GM18870 (cell line): ENCODE measurements around the gene QSOX2.

ENCODE experiments used
- ATAC-seq: cut with Tn5 transposase; IDR thresholded peaks from one replicate; pipeline ENCODE4 v1.9.1; 2021; ENCODE audit warnings: moderate library complexity; ENCODE audit not compliant: unreplicated experiment

Gene QSOX2

GRCh38 chr9:136178773-136179075, 66.9 kb downstream of the QSOX2 start:
- ATAC-seq: no peak

- no peak for ATAC-seq
These were observed 67.4 kb downstream of the QSOX2 start for GRCh38 chr9:136178061-136178772.

DNA sequence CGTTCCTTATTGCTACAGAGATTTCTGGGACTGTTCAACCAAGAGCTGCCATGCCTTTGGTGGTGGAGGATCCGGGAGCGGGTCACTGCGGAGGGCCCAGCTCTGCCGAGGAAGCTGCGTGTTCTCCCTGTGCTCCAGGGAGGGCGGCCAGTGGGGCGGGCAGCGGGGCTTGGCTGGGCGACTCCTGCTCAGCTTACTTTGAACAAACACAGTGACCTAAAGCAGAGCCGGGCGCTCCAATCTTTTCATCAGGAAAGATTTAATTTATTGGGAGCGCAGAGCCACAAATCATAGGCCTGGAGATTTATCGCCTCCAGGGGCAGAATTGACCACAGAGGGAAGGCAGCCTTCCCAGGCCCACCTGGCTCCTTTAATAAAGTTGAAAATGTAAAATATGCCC, 68.4 kb downstream of the QSOX2 start:
- ATAC-seq: no peak

- ATAC-seq: no peak
These were observed 69.9 kb downstream of the QSOX2 start for GRCh38 chr9:136175616-136176197.

- ATAC-seq: no peak
These were observed 70.6 kb downstream of the QSOX2 start for GRCh38 chr9:136174779-136175615.

GRCh38 chr9:136173648-136174290, 71.8 kb downstream of the QSOX2 start:
- no peak for ATAC-seq

DNA sequence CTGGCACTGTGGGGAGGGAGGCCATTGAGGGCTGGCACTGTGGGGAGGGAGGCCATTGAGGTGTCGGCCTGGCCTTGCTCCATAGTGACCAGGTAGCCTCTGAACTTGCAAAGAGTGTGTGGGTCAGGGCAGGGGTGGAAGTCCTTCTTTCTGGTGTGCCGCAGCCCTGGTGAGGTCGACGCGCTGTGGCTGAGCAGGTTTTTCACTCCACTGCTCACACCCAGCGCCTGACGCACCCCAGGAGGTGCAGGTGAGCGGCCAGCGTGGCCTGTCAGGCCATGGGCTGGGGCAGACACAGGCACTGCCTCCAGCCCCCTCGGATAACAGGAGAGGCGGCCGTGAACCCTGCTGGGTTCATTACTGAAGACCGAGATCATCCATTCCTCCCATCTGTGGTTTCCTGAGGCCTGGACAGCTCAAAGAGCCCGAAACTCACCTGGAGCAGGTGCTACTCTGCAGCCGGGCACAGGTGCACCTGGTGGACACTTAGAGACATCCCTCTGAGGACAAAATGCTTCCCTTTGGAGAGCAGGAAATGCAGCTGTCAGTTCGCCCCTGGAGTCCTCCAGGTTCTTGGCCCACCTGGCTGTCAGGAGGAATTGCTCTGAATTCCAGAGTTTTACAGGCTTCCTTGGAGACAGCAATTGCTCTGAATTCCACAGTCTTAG, 73.1 kb downstream of the QSOX2 start:
- no peak for ATAC-seq

- ATAC-seq: no peak
These were observed 73.7 kb downstream of the QSOX2 start for GRCh38 chr9:136171801-136172411.

DNA sequence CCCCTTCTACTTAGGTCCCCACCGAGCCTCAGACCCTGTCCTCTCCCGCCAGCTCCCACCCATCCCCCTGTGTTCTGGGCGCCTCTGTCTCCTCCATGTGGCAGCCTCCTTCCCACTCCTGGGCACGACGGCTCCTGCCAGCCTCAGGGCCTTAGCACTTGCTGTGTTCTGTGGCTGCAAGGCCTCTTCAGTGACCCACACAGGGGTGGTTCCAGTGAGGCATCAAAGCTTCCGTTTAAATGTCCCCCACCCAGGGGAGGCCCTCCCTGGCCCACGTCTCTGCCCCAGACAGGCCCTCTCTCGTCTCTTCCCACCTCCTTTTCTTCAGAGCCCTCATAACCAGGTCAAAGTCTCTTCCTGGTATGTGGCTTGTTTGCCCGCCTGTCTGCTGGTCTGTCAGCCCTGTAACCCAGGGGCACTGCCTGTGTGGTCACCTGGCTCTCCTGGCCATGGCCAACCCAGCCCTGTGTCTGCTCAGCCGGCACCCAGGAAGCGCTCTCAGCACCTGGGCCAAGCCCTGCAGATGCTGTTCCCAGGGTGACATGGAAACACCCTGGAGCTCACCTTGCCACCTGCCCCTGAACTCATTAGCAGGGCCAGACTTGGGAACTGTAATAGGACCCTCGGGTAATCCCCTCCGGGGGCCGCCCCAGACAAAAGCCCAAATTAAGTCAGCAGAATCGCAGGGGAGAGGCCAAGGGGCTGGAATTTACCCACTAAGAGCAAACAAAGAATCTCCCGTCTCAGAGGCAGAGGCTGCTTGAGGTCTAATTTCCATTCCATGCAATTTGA, 74.4 kb downstream of the QSOX2 start:
- no peak for ATAC-seq

- ATAC-seq: no peak
These were observed 75.4 kb downstream of the QSOX2 start for GRCh38 chr9:136170006-136170901.

DNA sequence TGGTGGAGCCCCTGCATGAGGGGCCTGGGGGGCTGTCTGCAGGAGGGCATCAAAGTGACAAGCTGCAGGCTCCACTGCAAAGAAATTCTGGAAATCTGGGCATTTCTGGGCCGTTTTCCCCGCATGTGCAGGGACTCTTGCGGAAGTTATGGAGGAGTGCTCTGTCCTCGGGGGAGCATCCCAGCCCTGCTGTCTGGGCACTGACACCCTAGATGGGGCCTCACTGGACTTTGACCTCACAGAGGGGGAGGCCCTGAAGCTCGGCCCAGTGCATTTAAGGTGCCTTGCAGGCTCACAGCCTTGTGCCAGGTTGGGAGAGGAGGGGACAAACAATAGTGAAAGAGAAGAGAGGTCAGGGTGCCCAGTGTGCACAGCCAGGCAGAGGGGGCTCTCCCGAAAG, 76.1 kb downstream of the QSOX2 start:
- ATAC-seq: no peak

DNA sequence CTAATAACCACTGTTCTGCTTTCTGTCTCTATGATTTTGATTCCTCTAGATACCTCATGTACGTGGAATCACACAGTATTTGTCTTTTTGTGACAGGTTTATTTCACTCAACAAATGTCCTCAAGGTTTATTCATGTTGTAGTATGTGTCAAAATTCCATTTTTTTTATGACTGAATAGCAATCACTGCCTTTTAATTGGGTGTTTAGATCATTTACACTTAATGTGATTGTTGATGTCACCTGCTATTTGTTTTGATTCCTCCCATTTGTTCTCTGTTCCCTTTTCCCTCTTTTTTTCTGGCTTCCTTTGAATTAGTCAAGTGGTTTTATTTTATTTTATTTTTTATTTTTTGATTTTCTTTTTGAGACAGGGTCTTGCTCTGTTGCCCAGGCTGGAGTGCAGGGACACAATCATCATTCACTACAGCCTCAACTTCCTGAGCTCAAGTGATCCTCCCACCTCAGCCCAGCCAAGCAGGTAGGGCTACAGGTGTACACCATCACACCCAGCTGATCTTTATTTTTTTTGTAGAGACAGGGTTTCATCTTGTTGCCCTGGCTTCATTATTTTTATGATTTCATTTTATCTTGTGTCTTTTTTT, 82.3 kb downstream of the QSOX2 start:
- ATAC-seq: no peak

DNA sequence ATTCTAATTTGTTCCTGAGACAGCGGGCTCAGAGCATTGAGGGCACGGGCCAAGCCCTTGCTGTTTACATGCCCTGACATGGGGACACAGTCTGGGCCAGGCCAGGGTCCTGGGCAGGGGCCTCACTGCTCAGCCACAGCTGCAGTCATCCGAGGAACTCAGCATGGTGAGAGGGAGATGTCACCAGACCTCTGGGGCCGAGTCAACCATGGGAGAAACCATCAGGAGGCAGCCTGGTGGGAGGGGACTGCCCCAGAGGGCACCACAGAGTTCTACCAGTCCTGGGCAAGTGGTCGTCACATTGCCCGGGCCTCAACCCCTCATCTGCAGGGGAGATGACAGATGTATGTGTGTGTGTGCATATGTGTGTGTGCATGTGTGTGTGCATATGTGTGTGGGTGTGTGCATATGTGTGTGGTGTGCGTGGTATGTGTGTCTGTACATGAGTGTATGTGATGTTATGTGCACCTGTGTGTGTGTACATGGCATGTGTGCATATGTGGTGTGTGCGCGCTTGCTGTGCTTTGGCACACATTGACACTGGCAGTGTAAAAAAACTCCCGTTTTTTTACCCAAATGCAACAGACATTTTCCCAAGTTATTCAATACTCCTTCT, 84.5 kb downstream of the QSOX2 start:
- ATAC-seq: no peak

DNA sequence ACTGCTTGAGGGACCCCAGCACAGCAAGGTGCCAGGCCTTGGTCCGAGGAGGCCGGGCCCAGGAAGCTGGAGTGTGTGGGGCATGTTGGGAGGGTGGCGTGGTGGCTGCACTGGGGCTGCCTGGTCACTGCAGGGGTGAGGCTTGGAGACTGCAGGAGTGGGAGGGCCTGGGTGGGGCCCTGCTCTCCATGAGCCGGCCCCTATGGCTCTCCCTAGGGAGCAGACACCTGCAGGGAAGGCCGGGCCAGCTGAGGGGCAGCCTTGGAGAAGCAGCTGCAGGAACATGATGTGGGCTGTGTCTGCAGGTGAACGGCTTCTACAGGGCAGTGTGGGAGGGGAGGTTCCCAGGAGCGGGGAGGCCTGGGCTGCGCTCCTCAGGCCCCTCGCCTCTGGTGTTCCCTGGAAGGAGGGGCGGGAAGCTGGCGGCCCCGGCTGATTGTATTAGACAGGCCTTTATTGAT, 85.2 kb downstream of the QSOX2 start:
- no peak for ATAC-seq

GRCh38 chr9:136159851-136160250, 85.8 kb downstream of the QSOX2 start:
- ATAC-seq: no peak

- no peak for ATAC-seq
These were observed 87.9 kb downstream of the QSOX2 start for GRCh38 chr9:136157477-136158265.
